IPS-11a (cell line): ENCODE data around the gene OR1K1.
"Not testable (repeated sequence)": the region's sequence is repeated elsewhere in the genome, so short reads cannot be mapped to it uniquely, and the experiment has no call there.

Experiments
- H3K4me3 ChIP-seq: one replicate; pipeline ENCODE4 v1.5.1; 2013; ENCODE audit warnings: low read depth, low read length, control low read depth

Gene OR1K1

GRCh38 chr9:122810306-122810946 lies 10.5 kb downstream of the OR1K1 start:
- no peak overlapping the region for H3K4me3 ChIP-seq

DNA sequence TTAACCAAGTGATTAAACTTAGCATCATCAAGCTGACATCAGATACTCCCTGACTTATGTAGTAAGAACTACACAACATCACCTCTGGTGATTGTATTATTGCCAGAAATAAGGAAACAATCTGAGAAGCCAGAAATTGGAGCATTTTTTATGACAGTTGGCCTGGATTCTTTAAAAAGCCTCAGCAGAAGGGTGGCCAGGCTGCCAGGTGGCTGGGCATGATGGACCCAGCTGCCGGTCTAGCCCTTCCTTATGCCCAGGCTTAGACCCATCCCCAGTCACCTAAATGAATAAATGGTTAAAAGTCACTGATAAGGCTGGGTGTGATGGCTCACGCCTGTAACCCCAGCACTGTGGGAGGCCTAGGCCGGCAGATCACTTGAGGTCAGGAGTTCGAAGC lies 12.8 kb downstream of the OR1K1 start:
- H3K4me3 ChIP-seq, result no peak overlapping the region

DNA sequence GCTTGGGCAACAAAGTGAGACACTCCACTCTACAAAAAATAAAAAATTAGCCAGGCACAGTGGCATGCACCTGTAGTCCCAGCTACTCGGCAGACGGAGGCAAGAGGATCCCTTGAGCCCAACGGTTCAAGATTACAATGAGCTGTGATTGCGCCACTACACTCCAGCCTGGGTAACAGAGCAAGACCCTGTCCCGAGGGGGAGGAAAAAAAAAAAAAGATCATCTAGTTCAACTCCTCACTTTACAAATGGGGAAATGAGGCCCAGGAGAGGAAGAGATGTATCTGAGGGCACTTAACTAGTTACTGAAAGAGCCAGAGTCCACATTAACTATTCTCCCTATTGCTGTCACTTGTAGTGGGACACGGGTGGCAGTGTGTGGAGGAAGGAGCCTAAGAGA lies 14.6 kb downstream of the OR1K1 start:
- H3K4me3 ChIP-seq, result no peak overlapping the region

DNA sequence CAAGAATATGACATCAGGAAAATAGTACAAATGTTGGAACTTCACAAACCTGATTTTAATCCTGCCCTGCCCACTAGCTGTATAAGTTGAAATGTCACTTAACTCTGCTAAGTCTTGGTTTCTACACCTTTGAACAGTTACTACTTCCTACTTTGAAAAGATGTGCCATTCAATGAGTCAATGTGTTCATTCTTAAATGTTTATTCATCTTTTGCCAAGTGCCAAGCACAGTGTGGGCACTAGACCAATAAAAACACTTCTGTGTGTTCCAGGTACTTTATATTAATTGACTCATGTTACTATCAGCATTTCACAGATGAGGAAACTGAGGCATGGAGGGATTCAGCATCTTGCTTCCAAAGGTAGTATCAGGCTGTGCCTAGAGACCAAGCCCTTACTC lies 15.6 kb downstream of the OR1K1 start:
- H3K4me3 ChIP-seq, result no peak overlapping the region

- no peak overlapping the region for H3K4me3 ChIP-seq
These were observed 16.4 kb downstream of the OR1K1 start for GRCh38 chr9:122816163-122816867.

GRCh38 chr9:122819326-122819725 lies 19.4 kb downstream of the OR1K1 start:
- H3K4me3 ChIP-seq, result no peak overlapping the region

DNA sequence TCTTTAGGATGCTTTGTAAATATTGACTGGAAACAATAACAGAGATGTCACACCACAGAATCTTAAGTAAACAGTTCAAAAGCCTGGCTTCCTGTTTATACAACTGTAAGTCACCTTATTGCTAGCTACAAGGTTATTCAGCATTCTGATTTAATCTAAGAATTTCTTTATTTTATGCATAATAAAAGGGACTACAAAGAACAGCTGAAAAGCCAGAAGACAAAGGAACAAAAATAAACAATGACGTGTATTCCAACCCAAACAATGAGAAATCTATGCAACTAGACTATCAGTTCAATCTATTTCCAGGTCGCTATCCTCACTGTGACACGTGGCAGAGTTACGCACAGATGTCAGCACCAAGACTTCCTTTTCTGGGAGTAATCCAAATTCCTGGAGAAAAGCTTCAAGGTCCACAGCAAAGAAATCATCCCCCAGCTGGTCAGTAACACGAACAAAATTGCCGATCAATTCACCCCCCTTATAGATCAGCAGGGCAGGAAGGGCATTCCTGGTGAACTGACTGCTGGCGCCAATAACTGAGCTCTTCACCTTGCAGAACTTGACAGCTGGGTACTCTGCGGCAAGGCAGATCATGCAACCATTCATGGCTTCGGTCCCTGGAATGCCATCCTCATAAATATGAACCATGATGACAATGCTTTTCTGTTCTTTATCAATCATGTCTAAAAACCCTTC lies 20.0 kb downstream of the OR1K1 start:
- no peak overlapping the region for H3K4me3 ChIP-seq

DNA sequence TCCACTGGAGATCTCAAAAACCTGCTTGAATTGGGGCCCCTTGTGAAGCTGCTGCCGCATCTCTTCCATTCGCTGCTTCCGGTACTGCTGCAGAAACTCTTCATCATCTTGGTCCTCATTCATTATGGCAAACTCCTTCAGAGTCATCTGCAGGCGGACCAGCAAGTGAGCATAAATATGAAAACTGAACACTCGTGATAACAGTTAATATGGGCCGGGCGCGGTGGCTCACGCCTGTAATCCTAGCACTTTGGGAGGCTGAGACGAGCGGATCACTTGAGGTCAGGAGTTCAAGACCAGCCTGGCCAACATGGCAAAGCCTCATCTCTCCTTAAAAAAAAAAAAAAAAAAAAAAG lies 20.5 kb downstream of the OR1K1 start:
- H3K4me3 ChIP-seq, result no peak overlapping the region

- no peak overlapping the region for H3K4me3 ChIP-seq
These were observed 21.5 kb downstream of the OR1K1 start for GRCh38 chr9:122821278-122821943.

GRCh38 chr9:122822056-122822455 lies 22.1 kb downstream of the OR1K1 start:
- H3K4me3 ChIP-seq, result no peak overlapping the region

DNA sequence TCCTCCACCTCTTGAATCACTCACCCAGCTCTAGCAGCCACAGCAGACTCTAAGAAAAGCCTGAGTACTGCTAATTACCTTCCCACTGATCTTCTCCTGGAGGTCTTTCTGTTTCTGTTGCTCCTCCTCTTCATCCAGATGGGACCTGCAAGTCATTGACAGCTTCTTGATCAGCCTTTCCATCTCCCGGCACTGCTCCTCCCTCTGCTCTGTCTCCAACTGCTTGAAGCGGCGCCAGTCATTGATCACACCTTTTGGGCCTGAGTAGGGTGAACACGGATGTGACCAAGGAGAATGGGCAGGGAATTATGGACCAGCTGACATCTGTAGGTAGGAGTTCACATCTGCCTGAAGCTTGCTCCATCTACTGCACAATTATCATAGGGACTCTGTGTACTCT lies 23.0 kb downstream of the OR1K1 start:
- no peak overlapping the region for H3K4me3 ChIP-seq

GRCh38 chr9:122827761-122828093 lies 27.8 kb downstream of the OR1K1 start:
- peak overlapping the region; percentile 85 for H3K4me3 ChIP-seq

DNA sequence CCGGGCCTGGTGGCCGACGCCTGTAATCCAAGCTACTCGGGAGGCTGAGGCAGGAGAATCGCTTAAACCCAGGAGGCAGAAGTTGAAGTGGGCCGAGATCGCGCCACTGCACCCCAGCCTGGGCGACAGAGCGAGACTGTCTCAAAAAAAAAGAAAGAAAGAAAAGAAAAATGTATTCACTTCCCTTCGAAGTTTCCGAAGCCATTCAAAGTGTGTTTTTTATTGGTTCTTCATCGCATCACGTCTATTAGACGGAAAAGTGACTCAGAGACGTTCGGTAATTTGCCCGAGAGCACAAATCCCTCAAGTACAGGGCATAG lies 29.0 kb downstream of the OR1K1 start:
- not testable (repeated sequence) for H3K4me3 ChIP-seq

DNA sequence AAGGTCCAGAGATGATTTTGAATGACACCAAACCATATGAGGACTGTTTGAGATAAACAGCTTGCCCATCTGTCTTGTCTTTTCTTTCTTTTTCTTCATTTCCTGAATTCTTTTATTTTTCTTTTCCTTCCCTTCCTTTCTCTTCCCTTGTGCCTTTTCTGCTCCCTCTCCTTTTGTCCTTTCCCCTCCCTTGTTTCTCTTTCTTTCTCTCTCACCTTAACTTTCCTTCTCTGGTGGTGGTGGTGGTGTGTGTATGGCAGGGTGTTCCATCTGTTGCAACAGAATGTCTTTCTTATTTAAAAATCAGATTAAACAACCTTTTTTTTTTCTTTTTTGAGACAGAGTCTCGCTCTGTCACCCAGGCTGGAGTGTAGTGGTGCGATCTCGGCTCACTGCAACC lies 32.3 kb downstream of the OR1K1 start:
- H3K4me3 ChIP-seq, result no peak overlapping the region

DNA sequence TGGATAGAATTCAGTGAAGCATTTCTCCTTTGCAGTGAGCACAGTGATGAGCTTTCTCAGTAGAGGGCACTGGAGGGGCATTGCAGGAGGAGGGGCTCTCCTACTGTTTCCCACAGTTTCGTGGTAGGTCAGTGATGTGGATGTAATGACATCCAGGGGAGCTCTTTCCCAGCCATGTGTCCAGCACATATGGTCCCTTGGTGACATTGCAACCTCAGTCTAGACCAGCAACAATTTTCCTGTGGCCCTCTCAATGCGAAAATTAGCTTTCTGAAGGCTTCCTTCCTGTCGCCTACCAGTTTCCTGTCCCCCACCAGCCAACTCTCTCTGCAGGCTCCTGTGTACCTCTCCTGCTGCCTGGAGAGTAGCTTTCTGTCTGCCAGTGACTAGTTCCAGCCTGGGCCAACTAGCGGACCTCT lies 35.4 kb downstream of the OR1K1 start:
- H3K4me3 ChIP-seq, result no peak overlapping the region

DNA sequence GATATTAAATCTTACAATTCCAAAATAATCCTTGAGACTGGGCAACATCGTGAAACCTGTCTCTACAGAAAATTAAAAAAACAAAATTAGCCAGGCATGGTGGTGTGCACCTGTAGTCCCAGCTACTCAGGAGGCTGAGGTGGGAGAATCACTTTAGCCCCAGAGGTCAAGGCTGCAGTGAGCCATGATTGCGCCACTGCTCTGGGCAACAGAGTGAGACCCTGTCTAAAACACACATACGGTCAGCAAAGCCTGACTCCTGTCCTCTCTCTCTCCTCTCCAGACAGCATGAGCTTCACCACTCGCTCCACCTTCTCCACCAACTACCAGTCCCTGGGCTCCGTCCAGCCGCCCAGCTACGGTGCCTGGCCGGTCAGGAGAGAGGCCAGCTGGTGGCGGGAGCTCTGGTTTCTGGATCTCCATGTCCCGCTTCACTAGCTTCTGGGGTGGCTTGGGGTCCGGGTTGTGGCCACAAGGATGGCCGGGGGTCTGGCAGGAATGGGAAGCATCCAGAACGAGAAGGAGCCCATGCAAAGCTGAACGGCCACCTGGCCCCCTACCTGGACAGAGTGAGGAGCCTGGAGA lies 37.4 kb downstream of the OR1K1 start:
- H3K4me3 ChIP-seq, result no peak overlapping the region

DNA sequence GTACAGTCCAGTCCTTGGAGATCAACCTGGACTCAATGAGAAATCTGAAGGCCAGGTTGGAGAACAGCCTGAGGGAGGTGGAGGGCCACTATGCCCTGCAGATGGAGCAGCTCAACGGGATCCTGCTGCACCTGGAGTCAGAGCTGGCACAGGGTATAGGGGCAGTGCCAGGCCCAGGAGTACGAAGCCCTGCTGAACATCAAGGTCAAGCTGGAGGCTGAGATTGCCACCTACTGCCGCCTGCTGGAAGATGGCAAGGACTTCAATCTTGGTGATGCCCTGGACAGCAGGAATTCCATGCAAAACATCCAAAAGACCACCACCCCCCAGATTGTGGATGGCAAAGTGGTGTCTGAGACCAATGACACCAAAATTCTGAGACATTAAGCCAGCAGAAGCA lies 38.5 kb downstream of the OR1K1 start:
- H3K4me3 ChIP-seq, result not testable (repeated sequence)

DNA sequence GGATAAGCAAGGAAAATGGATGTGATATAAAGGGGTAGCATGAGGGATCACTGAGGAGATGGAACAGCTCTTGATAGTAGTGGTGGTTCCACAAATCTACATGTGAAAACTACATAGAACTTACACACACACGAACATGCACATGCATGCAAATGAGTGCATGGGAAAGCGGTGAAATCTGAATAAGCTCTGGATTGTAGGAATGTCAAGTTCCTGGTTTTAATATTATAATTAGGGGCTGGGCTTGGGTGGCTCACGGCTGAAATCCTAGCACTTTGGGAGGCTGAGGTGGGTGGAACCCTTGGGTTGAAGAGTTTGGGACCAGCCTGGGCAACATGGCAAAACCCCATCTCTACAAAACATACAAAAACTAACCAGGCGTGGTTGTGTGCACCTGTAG lies 41.6 kb downstream of the OR1K1 start:
- no peak overlapping the region for H3K4me3 ChIP-seq

GRCh38 chr9:122844137-122844536 lies 44.2 kb downstream of the OR1K1 start:
- H3K4me3 ChIP-seq, result no peak overlapping the region

DNA sequence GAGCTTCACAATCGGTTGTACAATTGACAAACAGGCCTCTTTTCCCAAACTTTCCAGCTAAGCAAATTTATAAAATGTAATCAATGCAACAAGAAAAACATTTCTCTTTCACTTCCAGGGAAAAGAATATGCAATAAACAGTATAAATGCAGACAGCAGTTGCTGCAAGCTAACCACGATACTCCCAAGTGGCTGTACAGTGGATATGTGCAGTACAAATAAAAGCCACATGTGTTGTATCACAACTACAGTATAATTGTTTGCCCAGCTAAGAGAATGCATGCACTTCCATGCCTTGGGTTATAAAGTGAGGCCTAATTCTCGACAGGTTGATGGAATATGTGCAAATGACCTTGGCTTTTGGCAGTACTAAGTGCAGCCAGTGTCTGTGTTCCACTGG lies 45.2 kb downstream of the OR1K1 start:
- no peak overlapping the region for H3K4me3 ChIP-seq

DNA sequence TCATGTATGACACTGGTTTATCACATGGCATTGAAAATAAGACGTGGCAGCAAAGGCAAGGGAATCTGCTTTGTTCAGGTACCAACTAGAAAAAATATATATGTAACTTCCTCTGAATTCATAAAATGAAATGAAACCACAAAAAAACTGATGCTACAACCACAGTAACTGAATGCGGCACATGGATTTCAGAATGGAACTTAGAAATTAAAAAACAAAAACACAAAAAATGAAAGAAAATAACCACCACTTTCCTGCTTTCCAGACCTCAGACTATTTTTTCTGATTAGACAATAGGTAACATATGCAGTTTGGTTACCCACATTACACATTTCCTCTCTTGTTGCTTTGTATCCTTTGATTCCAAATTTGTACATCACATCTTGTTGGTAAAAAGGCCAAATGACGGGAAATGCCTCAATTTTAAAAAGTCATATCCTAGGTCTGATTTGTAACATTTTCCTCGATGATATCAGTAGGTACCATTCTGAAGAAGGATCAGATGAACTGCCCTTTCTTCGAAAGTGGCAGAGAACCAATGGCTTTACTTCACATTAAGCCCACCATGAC lies 46.5 kb downstream of the OR1K1 start:
- H3K4me3 ChIP-seq, result no peak overlapping the region
